ELF-1 (cell line): ENCODE measurements around the gene COLGALT1.

Experiments
- DNase-seq: peaks from one replicate; pipeline ENCODE4 v3.0.0-alpha.2; 2016; ENCODE audit warnings: low read depth, low spot score

COLGALT1 gene

GRCh38 chr19:17598953-17599352 is 43.5 kb downstream of the COLGALT1 start:
- no peak for DNase-seq

- DNase-seq = no peak
Observed at GRCh38 chr19:17599780-17600179, 44.3 kb downstream of the COLGALT1 start.

- DNase-seq = no peak
Observed at GRCh38 chr19:17601683-17602082, 46.2 kb downstream of the COLGALT1 start.

GRCh38 chr19:17602217-17602616 is 46.8 kb downstream of the COLGALT1 start:
- DNase-seq = no peak

GRCh38 chr19:17602872-17603510 is 47.5 kb downstream of the COLGALT1 start:
- no peak for DNase-seq

GRCh38 chr19:17604372-17605025 is 49.0 kb downstream of the COLGALT1 start:
- DNase-seq = no peak

GRCh38 chr19:17605117-17605516 is 49.7 kb downstream of the COLGALT1 start:
- no peak for DNase-seq

- DNase-seq = peak; percentile 98
Observed at GRCh38 chr19:17605761-17606589, 50.5 kb downstream of the COLGALT1 start.

- DNase-seq = no peak
Observed at GRCh38 chr19:17606590-17607185, 51.2 kb downstream of the COLGALT1 start.

GRCh38 chr19:17607936-17608335 is 52.5 kb downstream of the COLGALT1 start:
- no peak for DNase-seq

- no peak for DNase-seq
Observed at GRCh38 chr19:17610384-17610783, 54.9 kb downstream of the COLGALT1 start.

- DNase-seq = no peak
Observed at GRCh38 chr19:17611462-17612244, 56.2 kb downstream of the COLGALT1 start.

- DNase-seq = no peak
Observed at GRCh38 chr19:17614476-17614875, 59.0 kb downstream of the COLGALT1 start.

- DNase-seq = peak; percentile 73
Observed at GRCh38 chr19:17615889-17616685, 60.6 kb downstream of the COLGALT1 start.

GRCh38 chr19:17616686-17616960 is 61.2 kb downstream of the COLGALT1 start:
- DNase-seq = no peak

GRCh38 chr19:17616961-17617806 is 61.7 kb downstream of the COLGALT1 start:
- DNase-seq = peak; percentile 94

GRCh38 chr19:17617807-17618192 is 62.4 kb downstream of the COLGALT1 start:
- DNase-seq = no peak

- no peak for DNase-seq
Observed at GRCh38 chr19:17618281-17618903, 62.9 kb downstream of the COLGALT1 start.

- no peak for DNase-seq
Observed at GRCh38 chr19:17618936-17619335, 63.5 kb downstream of the COLGALT1 start.
